Measurements from ENCODE around the gene EVI5.
A peak's percentile ranks its signal among the peaks of the same experiment; 100 is the strongest.

The EVI5 gene

GRCh38 chr1:92511541-92511940, 273.4 kb downstream of the EVI5 start:
- no peak for DNase-seq (ENCODE audit: low read depth)

- DNase-seq (ENCODE audit: low read depth), result no peak
Observed at GRCh38 chr1:92509619-92510018, 275.3 kb downstream of the EVI5 start.

DNA sequence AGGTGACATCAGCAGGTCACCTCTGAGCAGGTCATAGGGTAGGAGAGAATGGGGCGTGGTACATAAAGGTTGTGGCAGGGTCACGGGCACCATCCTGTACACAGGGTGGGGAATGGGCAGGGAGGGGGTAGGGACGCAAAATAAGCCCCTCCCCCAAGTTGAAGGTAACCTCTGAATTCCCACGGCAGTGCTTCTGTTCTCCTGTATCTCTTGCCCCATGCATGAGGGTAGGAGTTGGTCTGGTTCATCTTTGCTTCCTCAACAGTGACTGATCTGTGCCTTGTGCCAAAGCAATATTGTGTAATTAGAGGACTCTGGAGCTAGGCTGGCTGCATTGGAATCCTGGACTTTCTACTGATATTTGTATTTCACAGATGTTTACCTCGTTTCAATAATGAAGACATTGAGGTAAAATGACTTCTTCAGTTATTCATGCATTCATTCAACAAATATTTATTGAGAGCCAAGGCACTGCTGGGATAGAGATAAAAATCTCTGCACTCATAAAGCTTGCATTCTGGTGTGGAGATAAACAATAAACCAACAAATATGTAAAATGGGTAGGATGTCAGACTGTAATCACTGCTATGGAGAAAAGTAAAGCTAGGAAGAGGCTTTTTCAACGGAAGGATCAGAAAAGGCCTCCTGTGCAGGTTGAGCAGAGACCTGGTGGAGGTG, 279.8 kb downstream of the EVI5 start:
- no peak for DNase-seq (ENCODE audit: low read depth)

GRCh38 chr1:92504291-92505014, 280.5 kb downstream of the EVI5 start:
- no peak for DNase-seq (ENCODE audit: low read depth)

- DNase-seq (ENCODE audit: low read depth), result no peak
Observed at GRCh38 chr1:92503926-92504285, 281.0 kb downstream of the EVI5 start.

GRCh38 chr1:92503043-92503925, 281.6 kb downstream of the EVI5 start:
- DNase-seq (ENCODE audit: low read depth), result no peak

DNA sequence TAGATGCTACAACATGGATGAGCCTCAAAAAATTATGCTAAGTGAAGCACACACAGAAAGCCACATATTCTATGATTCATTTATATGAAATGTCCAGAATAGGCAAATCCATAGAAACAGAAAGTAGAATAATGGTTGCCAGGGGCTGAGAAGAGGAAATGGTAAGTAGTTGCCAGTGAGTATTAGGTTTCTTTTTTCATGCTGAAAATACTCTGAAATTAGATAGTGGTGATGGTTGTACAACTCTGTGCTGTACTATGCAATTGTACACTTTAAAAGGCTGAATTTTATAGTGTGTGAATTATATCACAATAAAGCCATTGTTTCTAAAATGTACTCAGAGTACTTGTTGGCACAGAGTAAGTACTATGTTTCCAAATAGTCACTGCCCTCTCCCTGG, 282.7 kb downstream of the EVI5 start:
- no peak for DNase-seq (ENCODE audit: low read depth)

GRCh38 chr1:92500552-92500951, 284.4 kb downstream of the EVI5 start:
- no peak for DNase-seq (ENCODE audit: low read depth)

DNA sequence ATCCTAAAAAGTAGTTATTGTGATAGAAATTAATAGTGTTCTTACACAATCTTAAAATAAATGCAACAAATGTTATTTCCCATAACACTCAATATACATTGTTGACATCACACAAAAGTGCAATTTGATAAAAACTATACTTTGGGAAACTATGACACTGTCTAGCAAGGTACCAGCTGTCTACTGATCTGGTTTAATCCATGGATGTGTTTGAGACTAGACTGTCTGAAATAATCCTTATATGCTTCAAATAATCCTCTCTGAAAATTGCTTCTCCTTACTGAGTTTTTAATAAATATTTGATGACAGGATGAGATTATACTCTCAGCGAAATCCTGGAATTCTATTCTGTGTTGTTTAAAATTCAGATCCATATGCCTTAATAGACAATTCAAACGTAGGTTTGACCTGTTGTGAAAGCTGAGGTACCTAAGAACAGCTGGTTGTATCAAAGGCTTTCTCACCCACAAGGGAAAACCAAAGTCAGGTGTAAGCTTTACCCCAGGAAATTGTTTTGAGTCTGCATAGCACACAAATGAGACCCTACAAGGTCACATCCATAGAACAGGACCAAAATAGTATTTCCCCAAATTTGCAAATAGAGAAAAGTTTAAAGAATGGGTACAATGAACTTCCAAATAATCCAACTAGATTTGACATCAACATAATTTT, 289.4 kb downstream of the EVI5 start:
- DNase-seq (ENCODE audit: low read depth), result no peak

DNA sequence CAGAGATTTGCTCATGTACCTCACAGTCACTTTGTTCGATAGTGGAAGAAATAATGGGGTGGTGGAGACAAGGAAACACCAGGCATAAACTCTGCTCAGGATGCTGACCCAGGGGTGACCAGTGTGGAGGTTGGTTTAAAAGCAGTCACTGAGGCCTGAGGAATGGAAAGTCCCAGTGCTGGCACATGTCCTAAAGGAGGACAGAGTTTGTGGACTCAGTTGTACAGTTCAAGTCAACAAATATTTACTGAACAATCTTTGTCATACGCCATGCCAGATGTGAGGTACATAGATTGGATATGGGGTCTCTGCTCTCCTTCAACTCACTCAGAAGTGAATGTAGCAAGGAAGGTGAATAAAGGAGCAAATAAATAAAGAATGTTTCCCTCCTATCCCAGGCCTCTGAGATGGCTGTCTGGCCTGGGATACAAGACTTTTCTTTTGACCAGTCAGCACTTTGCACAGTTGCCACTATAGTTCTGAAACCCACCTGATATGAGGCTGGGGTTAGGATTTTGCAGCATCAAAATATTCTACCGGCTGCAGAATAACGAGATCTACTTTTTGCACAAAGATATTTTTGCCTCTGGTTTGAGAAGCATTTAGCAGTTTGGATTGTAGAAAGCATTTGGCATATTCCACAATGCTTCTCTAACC, 290.3 kb downstream of the EVI5 start:
- no peak for DNase-seq (ENCODE audit: low read depth)

- no peak for DNase-seq (ENCODE audit: low read depth)
Observed at GRCh38 chr1:92493139-92493538, 291.8 kb downstream of the EVI5 start.

- no peak for DNase-seq (ENCODE audit: low read depth)
Observed at GRCh38 chr1:92488832-92489231, 296.1 kb downstream of the EVI5 start.

- no peak for DNase-seq (ENCODE audit: low read depth)
Observed at GRCh38 chr1:92488416-92488815, 296.5 kb downstream of the EVI5 start.

DNA sequence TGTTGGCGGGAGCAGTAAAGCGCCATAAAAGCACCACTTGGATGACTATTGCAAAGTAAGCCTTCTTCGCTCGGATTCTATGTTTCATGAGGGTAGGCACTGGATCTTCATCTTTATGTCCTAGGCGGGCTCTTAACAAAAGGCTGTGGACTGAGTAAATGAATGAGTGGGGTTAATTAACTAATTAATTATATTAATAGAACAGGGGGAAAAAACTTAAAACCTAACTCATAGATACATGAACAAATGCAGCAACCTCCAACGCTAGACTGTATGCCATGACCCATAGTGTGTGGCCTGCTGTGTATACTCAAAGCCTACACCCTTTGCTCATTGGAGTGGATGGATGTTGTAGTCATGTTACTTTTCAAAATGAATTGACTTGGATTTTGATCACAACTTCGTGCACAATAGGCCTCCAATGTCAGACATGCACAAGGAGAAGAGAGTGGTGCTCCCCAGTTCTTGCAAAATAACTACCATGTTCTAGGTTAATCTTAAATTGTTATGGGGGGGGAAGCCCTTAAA, 297.8 kb downstream of the EVI5 start:
- no peak for DNase-seq (ENCODE audit: low read depth)

DNA sequence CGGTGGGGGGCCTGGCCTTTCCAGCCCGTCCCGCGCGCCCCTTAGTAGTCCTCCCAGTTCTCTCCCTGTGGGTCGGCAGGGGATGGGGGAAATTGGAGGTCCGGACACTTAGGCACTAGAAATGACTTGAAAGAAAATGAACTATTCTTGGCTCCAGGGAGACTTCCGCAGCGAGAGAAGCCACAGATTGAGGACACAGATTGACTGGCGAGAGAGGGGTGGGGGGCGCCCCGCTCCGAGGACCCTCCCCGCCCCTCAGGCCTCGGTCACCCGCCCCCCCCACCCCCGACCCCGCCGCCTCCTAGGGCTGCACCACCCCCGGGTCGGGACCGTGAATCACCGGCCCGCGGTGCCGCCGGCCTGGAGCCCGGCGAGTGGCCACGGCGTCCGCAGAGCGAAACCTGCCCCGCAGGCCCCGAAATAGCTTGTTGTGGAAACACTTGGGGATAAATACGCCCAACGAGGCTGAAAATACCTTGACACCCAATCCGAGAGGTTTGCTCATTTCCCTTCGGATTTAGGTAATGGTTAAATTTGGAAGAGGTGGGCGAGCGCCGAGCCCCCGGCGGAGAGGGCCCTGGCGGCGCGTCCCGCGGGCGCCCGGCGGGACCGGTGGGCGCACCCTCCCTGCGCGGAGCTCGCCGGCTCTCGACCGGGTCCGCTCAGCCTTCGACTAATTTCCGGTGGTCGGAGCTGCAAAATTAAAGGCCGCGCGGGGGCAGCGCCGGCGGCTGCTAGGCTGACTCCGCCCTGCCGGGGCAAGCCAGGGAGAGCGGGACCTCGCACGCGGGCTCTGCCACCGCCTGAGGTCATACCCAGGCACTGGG, 298.4 kb downstream of the EVI5 start, which contains the start of gene GFI1:
TSS of gene GFI1 (minus strand) at position 675 of the 827 bp plus-strand sequence. CDS start 3,438 bp downstream, outside the sequence.
- DNase-seq (ENCODE audit: low read depth), result no peak

DNA sequence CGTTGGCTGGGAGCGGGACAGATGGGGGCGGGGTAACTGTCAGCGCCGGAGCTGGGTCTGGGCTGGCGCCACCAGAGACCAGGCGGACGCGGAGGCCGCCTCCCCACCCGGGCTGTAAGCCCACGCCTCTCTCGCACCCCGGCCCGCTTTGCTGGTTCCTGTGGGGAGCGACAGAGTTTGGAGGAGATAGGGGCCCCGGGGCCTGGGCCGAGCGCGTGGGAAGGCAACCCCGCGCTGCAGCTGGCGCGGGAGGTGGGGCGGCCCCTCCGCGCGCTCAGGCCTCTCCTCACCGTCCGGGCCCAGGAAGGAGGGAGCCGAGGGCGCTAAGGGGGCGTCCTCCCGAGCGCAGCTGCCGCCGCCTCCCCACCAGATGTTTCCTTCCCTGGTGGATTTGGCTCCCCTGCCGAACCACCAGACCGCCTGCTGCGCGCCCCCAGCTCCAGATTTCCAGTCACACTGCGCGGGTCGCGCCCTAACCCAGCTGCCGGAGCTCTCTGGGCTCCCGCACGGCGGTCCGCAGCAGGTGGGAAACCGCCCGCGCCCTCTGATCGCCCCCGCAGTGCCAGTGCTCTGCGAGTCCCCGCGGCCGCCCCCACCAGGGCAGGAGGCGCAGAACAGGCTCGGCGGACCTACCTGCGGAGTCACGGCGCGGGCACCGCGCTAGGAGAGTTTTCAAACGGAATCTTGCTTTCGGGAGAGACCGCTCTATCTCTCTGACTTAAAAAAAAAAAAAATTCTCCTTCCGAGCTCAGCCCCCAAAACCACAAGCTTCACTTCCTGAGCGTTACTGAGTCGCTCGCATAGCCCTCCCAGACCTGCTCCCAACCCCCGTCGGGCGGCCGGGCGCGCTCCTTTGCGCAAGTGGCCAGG, 299.3 kb downstream of the EVI5 start:
- DNase-seq (ENCODE audit: low read depth), result peak; percentile 65

GRCh38 chr1:92484472-92485380, 300.2 kb downstream of the EVI5 start:
- no peak for DNase-seq (ENCODE audit: low read depth)
